Ramos (cell line): ENCODE measurements around the gene SNAP47.

Experiments used
- in situ Hi-C: fragments of 300-500 bp; cut with MboI; formaldehyde crosslinking; loops from one replicate; pipeline ENCODE4 v1.14.3; 2022; ENCODE audit warnings: low sequenced_read_pairs; ENCODE audit not compliant: unreplicated experiment

SNAP47 gene

DNA sequence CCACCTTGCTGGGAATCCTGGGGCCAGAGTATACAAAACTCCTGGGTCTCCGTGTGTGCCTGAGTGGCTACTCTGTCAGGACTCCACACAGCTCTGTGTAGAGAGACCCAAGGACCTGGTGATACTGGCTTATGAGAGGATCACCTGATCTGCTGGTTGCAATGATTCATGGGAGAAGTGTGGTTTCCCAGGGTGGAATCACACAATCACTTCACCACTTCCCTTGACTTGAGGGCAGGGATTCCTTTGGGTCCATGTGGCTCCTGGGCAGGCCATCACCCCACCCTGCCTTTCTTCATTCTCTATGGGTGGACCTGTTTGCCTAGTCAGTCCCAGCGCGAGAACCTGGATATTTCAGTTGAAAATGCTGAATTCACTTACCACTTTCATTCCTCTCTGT, 93.6 kb downstream of the SNAP47 start:
- in situ Hi-C loops = no loop called here
